Effector memory CD4-positive, alpha-beta T cell (primary cell): ENCODE measurements around the gene MRPS9.
A peak's percentile ranks its signal among the peaks of the same experiment; 100 is the strongest.

Source experiments
- DNase-seq, 3 donors: peaks; one replicate each; pipeline ENCODE4 v3.0.0-alpha.2; 2020
- H3K27ac ChIP-seq: 2 replicates; pipeline ENCODE4 v1.7.0; 2013; ENCODE audit warnings: mild to moderate bottlenecking, low read length, moderate library complexity; ENCODE audit not compliant: insufficient read depth, poor library complexity, severe bottlenecking
- H3K27me3 ChIP-seq: replicated peaks from 2 replicates; pipeline ENCODE4 v1.7.0; 2013; ENCODE audit warnings: mild to moderate bottlenecking, low read length; ENCODE audit not compliant: insufficient read depth, control insufficient read depth, poor library complexity, severe bottlenecking
- H3K36me3 ChIP-seq: 2 replicates; pipeline ENCODE4 v1.7.0; 2013; ENCODE audit warnings: mild to moderate bottlenecking, low read length, moderate library complexity; ENCODE audit not compliant: control insufficient read depth, insufficient read depth
- H3K4me1 ChIP-seq: 2 replicates; pipeline ENCODE4 v1.7.0; 2013; ENCODE audit warnings: low read length, mild to moderate bottlenecking; ENCODE audit not compliant: control insufficient read depth, insufficient read depth, poor library complexity, severe bottlenecking
- H3K4me3 ChIP-seq: 2 replicates; pipeline ENCODE4 v1.7.0; 2013; ENCODE audit warnings: low read length, low read depth, mild to moderate bottlenecking; ENCODE audit not compliant: insufficient read depth, poor library complexity, severe bottlenecking
- H3K9me3 ChIP-seq: 2 replicates; pipeline ENCODE4 v1.7.0; 2013; ENCODE audit warnings: mild to moderate bottlenecking, low read length, moderate library complexity; ENCODE audit not compliant: control insufficient read depth
- total RNA-seq, 3 donors: gene quantifications; one replicate each; lab custom pipeline; 2026; lab: John Stamatoyannopoulos, UW

The MRPS9 gene
- 16.8 to 22.8 (median 19.1) reads per million in 3 donors for total RNA-seq

- Histone ChIP-seq H3K27ac (peak within 1 kb of the TSS; percentile 79), H3K36me3 (no peaks in the 10 kb centered on the region), H3K9me3 (no peaks in the 10 kb centered on the region), H3K4me1 (peaks cover 5% of the 10 kb centered on the region), H3K4me3 (peak within 1 kb of the TSS; percentile 90), H3K27me3 (no peaks in the 10 kb centered on the region)
- DNase-seq: peak; percentile 95 to 96 (median 95)
These were observed at the start of gene MRPS9 for GRCh38 chr2:105037572-105038382. MRPS9 (plus strand) TSS chr2:105038069; CDS start chr2:105038093, 24 bp downstream.

- Histone ChIP-seq H3K4me3 (no peak overlapping the region), H3K27ac (no peak overlapping the region), H3K9me3 (no peaks in the 10 kb centered on the region), H3K27me3 (peaks cover 8% of the 10 kb centered on the region), H3K4me1 (no peaks in the 10 kb centered on the region), H3K36me3 (no peaks in the 10 kb centered on the region)
- no peak for DNase-seq
These were observed 32.5 kb upstream of the MRPS9 start for GRCh38 chr2:105005181-105005951.

- no peak overlapping the region for H3K27ac ChIP-seq
- H3K36me3 ChIP-seq: no peaks in the 10 kb centered on the region
- DNase-seq: no peak
- H3K27me3 ChIP-seq: peaks cover 4% of the 10 kb centered on the region
- H3K9me3 ChIP-seq: no peaks in the 10 kb centered on the region
- H3K4me3 ChIP-seq: no peak overlapping the region
- H3K4me1 ChIP-seq: no peaks in the 10 kb centered on the region
These were observed 30.5 kb upstream of the MRPS9 start for GRCh38 chr2:105007367-105007766.

- no peak overlapping the region for H3K4me3 ChIP-seq
- no peaks in the 10 kb centered on the region for H3K9me3 ChIP-seq
- no peak for DNase-seq
- H3K4me1 ChIP-seq: no peaks in the 10 kb centered on the region
- H3K36me3 ChIP-seq: no peaks in the 10 kb centered on the region
- H3K27me3 ChIP-seq: no peaks in the 10 kb centered on the region
- H3K27ac ChIP-seq: no peak overlapping the region
These were observed 5.4 kb upstream of the MRPS9 start for GRCh38 chr2:105032476-105032875.

- H3K36me3 ChIP-seq: no peaks in the 10 kb centered on the region
- H3K27ac ChIP-seq: no peak overlapping the region
- no peak for DNase-seq
- peaks cover 5% of the 10 kb centered on the region for H3K4me1 ChIP-seq
- H3K4me3 ChIP-seq: no peak overlapping the region
- no peaks in the 10 kb centered on the region for H3K9me3 ChIP-seq
- H3K27me3 ChIP-seq: no peaks in the 10 kb centered on the region
These were observed 3.7 kb upstream of the MRPS9 start for GRCh38 chr2:105034170-105034569.

- H3K27me3 ChIP-seq: no peaks in the 10 kb centered on the region
- peak overlapping the region; percentile 90 for H3K4me3 ChIP-seq
- no peaks in the 10 kb centered on the region for H3K36me3 ChIP-seq
- no peak for DNase-seq
- peak overlapping the region; percentile 79 for H3K27ac ChIP-seq
- peaks cover 5% of the 10 kb centered on the region for H3K4me1 ChIP-seq
- no peaks in the 10 kb centered on the region for H3K9me3 ChIP-seq
These were observed 653 bp downstream of the MRPS9 start for GRCh38 chr2:105038383-105039061.

- Histone ChIP-seq H3K4me1 (peaks cover 5% of the 10 kb centered on the region), H3K4me3 (no peak overlapping the region), H3K36me3 (no peaks in the 10 kb centered on the region), H3K9me3 (no peaks in the 10 kb centered on the region), H3K27me3 (no peaks in the 10 kb centered on the region), H3K27ac (no peak overlapping the region)
- no peak for DNase-seq
These were observed 1.7 kb downstream of the MRPS9 start for GRCh38 chr2:105039559-105039958.

GRCh38 chr2:105042189-105042588 is 4.3 kb downstream of the MRPS9 start:
- DNase-seq: no peak
- Histone ChIP-seq H3K9me3 (no peaks in the 10 kb centered on the region), H3K27me3 (no peaks in the 10 kb centered on the region), H3K4me1 (peaks cover 5% of the 10 kb centered on the region), H3K27ac (no peak overlapping the region), H3K36me3 (no peaks in the 10 kb centered on the region), H3K4me3 (no peak overlapping the region)

- Histone ChIP-seq H3K36me3 (peaks cover 4% of the 10 kb centered on the region), H3K9me3 (no peaks in the 10 kb centered on the region), H3K4me1 (no peaks in the 10 kb centered on the region), H3K4me3 (no peak overlapping the region), H3K27me3 (no peaks in the 10 kb centered on the region), H3K27ac (no peak overlapping the region)
- DNase-seq: no peak
These were observed 14.9 kb downstream of the MRPS9 start for GRCh38 chr2:105052773-105053172.
